ENCODE results near the gene SEPTIN5.

Gene SEPTIN5

GRCh38 chr22:19686946-19687345, 27.4 kb upstream of the SEPTIN5 start:
- Histone ChIP-seq H3K18ac (ENCODE audit: low read length) (no peak overlapping the region), H3K4me3 (ENCODE audit: low read depth, low read length) (no peak overlapping the region), H2BK12ac (ENCODE audit: low read length) (no peak overlapping the region)

GRCh38 chr22:19687561-19688300, 26.6 kb upstream of the SEPTIN5 start:
- Histone ChIP-seq H3K23ac (ENCODE audit: low read length) (no peak overlapping the region), H4K12ac (ENCODE audit: low read depth, low read length) (no peak overlapping the region), H3K79me1 (ENCODE audit: low read length) (no peaks in the 10 kb centered on the region), H4K91ac (ENCODE audit: low read depth, low read length) (no peak overlapping the region), H3K9me3 (ENCODE audit: insufficient read depth, low read depth, low read length) (no peaks in the 10 kb centered on the region), H3K4me3 (ENCODE audit: low read depth, low read length) (no peak overlapping the region), H2BK120ac (ENCODE audit: insufficient read depth, low read length, poor library complexity) (no peak overlapping the region), H2AK5ac (ENCODE audit: low read length) (no peak overlapping the region), H3K4me2 (ENCODE audit: low read length) (no peak overlapping the region), H2BK5ac (ENCODE audit: low read depth, low read length, poor library complexity) (no peak overlapping the region), H3K27me3 (ENCODE audit: insufficient read depth, low read length) (no peaks in the 10 kb centered on the region), H2AFZ (ENCODE audit: insufficient read depth, low read length, poor library complexity) (no peak overlapping the region), H3K4me1 (ENCODE audit: control insufficient read depth in 1 of 2, insufficient read depth in 2 of 2, low read length in 2 of 2) (peaks cover 0 to 2% of the 10 kb centered on the region in 2 experiments), H2BK12ac (ENCODE audit: low read length) (no peak overlapping the region), H3K18ac (ENCODE audit: low read length) (no peak overlapping the region), H4K8ac (ENCODE audit: low read depth, low read length) (no peak overlapping the region), H3K9ac (ENCODE audit: low read length) (no peak overlapping the region), H3K36me3 (ENCODE audit: control insufficient read depth in 1 of 2, insufficient read depth in 2 of 2, low read length in 2 of 2) (no peaks in the 10 kb centered on the region), H3K14ac (ENCODE audit: low read length) (no peak overlapping the region), H3K4ac (ENCODE audit: low read depth, low read length) (no peak overlapping the region), H3K79me2 (ENCODE audit: control insufficient read depth, insufficient read depth, low read length, poor library complexity) (no peaks in the 10 kb centered on the region), H3K27ac (ENCODE audit: low read depth, low read length) (no peak overlapping the region)
- no CpG with 5 or more reads among the region's 22 CpGs for WGBS (ENCODE audit: extremely low coverage, insufficient coverage, insufficient read length)
- no peak for DNase-seq

More at GRCh38 chr22:19686946-19687345, 27.4 kb upstream of the SEPTIN5 start:
- H3K23ac ChIP-seq (ENCODE audit: low read length), result no peak overlapping the region
- no peak overlapping the region for H3K9ac ChIP-seq (ENCODE audit: low read length)
- H3K4me2 ChIP-seq (ENCODE audit: low read length), result no peak overlapping the region
- WGBS (ENCODE audit: extremely low coverage, insufficient coverage, insufficient read length), result no CpG with 5 or more reads among the region's 7 CpGs
- H3K4ac ChIP-seq (ENCODE audit: low read depth, low read length), result no peak overlapping the region
- DNase-seq, result no peak
- no peaks in the 10 kb centered on the region for H3K36me3 ChIP-seq (ENCODE audit: control insufficient read depth in 1 of 2, insufficient read depth in 2 of 2, low read length in 2 of 2)
- no peak overlapping the region for H2BK5ac ChIP-seq (ENCODE audit: low read depth, low read length, poor library complexity)
- no peak overlapping the region for H4K12ac ChIP-seq (ENCODE audit: low read depth, low read length)
- H3K9me3 ChIP-seq (ENCODE audit: insufficient read depth, low read depth, low read length), result no peaks in the 10 kb centered on the region
- no peak overlapping the region for H3K14ac ChIP-seq (ENCODE audit: low read length)
- H3K79me2 ChIP-seq (ENCODE audit: control insufficient read depth, insufficient read depth, low read length, poor library complexity), result no peaks in the 10 kb centered on the region
- H3K27me3 ChIP-seq (ENCODE audit: insufficient read depth, low read length), result no peaks in the 10 kb centered on the region
- no peak overlapping the region for H2AK5ac ChIP-seq (ENCODE audit: low read length)
- H4K91ac ChIP-seq (ENCODE audit: low read depth, low read length), result no peak overlapping the region
- H3K27ac ChIP-seq (ENCODE audit: low read depth, low read length), result no peak overlapping the region
- H3K79me1 ChIP-seq (ENCODE audit: low read length), result no peaks in the 10 kb centered on the region
- H2AFZ ChIP-seq (ENCODE audit: insufficient read depth, low read length, poor library complexity), result no peak overlapping the region
- H3K4me1 ChIP-seq (ENCODE audit: control insufficient read depth in 1 of 2, insufficient read depth in 2 of 2, low read length in 2 of 2), result peaks cover 0 to 2% of the 10 kb centered on the region in 2 experiments
- H4K8ac ChIP-seq (ENCODE audit: low read depth, low read length), result no peak overlapping the region
- H2BK120ac ChIP-seq (ENCODE audit: insufficient read depth, low read length, poor library complexity), result no peak overlapping the region

GRCh38 chr22:19688301-19689290, 25.7 kb upstream of the SEPTIN5 start:
- Histone ChIP-seq H3K27me3 (ENCODE audit: insufficient read depth, low read length) (no peaks in the 10 kb centered on the region), H2AK5ac (ENCODE audit: low read length) (no peak overlapping the region), H3K4me2 (ENCODE audit: low read length) (no peak overlapping the region), H3K23ac (ENCODE audit: low read length) (no peak overlapping the region), H3K9me3 (ENCODE audit: insufficient read depth, low read depth, low read length) (no peaks in the 10 kb centered on the region), H4K12ac (ENCODE audit: low read depth, low read length) (no peak overlapping the region), H3K79me2 (ENCODE audit: control insufficient read depth, insufficient read depth, low read length, poor library complexity) (no peaks in the 10 kb centered on the region), H3K14ac (ENCODE audit: low read length) (no peak overlapping the region), H3K4me3 (ENCODE audit: low read depth, low read length) (no peak overlapping the region), H3K79me1 (ENCODE audit: low read length) (no peaks in the 10 kb centered on the region), H3K18ac (ENCODE audit: low read length) (no peak overlapping the region), H2BK120ac (ENCODE audit: insufficient read depth, low read length, poor library complexity) (no peak overlapping the region), H2AFZ (ENCODE audit: insufficient read depth, low read length, poor library complexity) (no peak overlapping the region), H4K8ac (ENCODE audit: low read depth, low read length) (no peak overlapping the region), H2BK5ac (ENCODE audit: low read depth, low read length, poor library complexity) (no peak overlapping the region), H3K9ac (ENCODE audit: low read length) (no peak overlapping the region), H3K36me3 (ENCODE audit: control insufficient read depth in 1 of 2, insufficient read depth in 2 of 2, low read length in 2 of 2) (no peaks in the 10 kb centered on the region), H2BK12ac (ENCODE audit: low read length) (no peak overlapping the region), H3K4me1 (ENCODE audit: control insufficient read depth in 1 of 2, insufficient read depth in 2 of 2, low read length in 2 of 2) (peaks cover 0 to 2% of the 10 kb centered on the region in 2 experiments), H3K27ac (ENCODE audit: low read depth, low read length) (no peak overlapping the region), H3K4ac (ENCODE audit: low read depth, low read length) (no peak overlapping the region), H4K91ac (ENCODE audit: low read depth, low read length) (no peak overlapping the region)
- no CpG with 5 or more reads among the region's 21 CpGs for WGBS (ENCODE audit: extremely low coverage, insufficient coverage, insufficient read length)
- DNase-seq, result no peak

- Histone ChIP-seq H3K79me1 (ENCODE audit: low read length) (no peaks in the 10 kb centered on the region), H3K27ac (ENCODE audit: low read depth, low read length) (no peak overlapping the region), H3K4me2 (ENCODE audit: low read length) (no peak overlapping the region), H3K4me1 (ENCODE audit: control insufficient read depth in 1 of 2, insufficient read depth in 2 of 2, low read length in 2 of 2) (peaks cover 0 to 2% of the 10 kb centered on the region in 2 experiments), H2AFZ (ENCODE audit: insufficient read depth, low read length, poor library complexity) (no peak overlapping the region), H3K9me3 (ENCODE audit: insufficient read depth, low read depth, low read length) (no peaks in the 10 kb centered on the region), H3K18ac (ENCODE audit: low read length) (no peak overlapping the region), H2AK5ac (ENCODE audit: low read length) (no peak overlapping the region), H2BK120ac (ENCODE audit: insufficient read depth, low read length, poor library complexity) (no peak overlapping the region), H4K12ac (ENCODE audit: low read depth, low read length) (no peak overlapping the region), H4K8ac (ENCODE audit: low read depth, low read length) (no peak overlapping the region), H3K27me3 (ENCODE audit: insufficient read depth, low read length) (no peaks in the 10 kb centered on the region), H3K4ac (ENCODE audit: low read depth, low read length) (no peak overlapping the region), H3K79me2 (ENCODE audit: control insufficient read depth, insufficient read depth, low read length, poor library complexity) (no peaks in the 10 kb centered on the region), H3K23ac (ENCODE audit: low read length) (no peak overlapping the region), H2BK12ac (ENCODE audit: low read length) (no peak overlapping the region), H3K9ac (ENCODE audit: low read length) (no peak overlapping the region), H3K14ac (ENCODE audit: low read length) (no peak overlapping the region), H4K91ac (ENCODE audit: low read depth, low read length) (no peak overlapping the region), H2BK5ac (ENCODE audit: low read depth, low read length, poor library complexity) (no peak overlapping the region), H3K4me3 (ENCODE audit: low read depth, low read length) (no peak overlapping the region), H3K36me3 (ENCODE audit: control insufficient read depth in 1 of 2, insufficient read depth in 2 of 2, low read length in 2 of 2) (no peaks in the 10 kb centered on the region)
- no CpG with 5 or more reads among the region's 15 CpGs for WGBS (ENCODE audit: extremely low coverage, insufficient coverage, insufficient read length)
- DNase-seq, result no peak
Observed at GRCh38 chr22:19689408-19689807, 24.9 kb upstream of the SEPTIN5 start.

Measured in trophoblast cell (in vitro differentiated cells and primary cell).